Suprapubic skin (tissue), 3 donors: Measurements from ENCODE around the gene CAMK2D.

Experiments
- EP300 ChIP-seq: sonication (generic); formaldehyde crosslinking; IDR thresholded peaks from one replicate; pipeline ENCODE4 v1.6.1; 2017; ENCODE audit warnings: antibody characterized with exemption
- POLR2A ChIP-seq, 2 donors: fragments of 450-650 bp; IDR thresholded peaks; one replicate each; pipeline ENCODE4 v1.6.1; 2017; ENCODE audit warnings: antibody characterized with exemption in 2 of 2, mild to moderate bottlenecking in 2 of 2, moderate library complexity in 2 of 2
- TF ChIP-seq, protein P1 (sequence below), 2 donors: fragments of 200-600 bp in 1 of 2; fragments of 450-650 bp in 1 of 2; sonication (generic) in 1 of 2; IDR thresholded peaks; one replicate each; pipeline ENCODE4 v1.5.1; 2016 to 2019; ENCODE audit warnings: antibody characterized with exemption in 2 of 2, mild to moderate bottlenecking in 1 of 2, moderate library complexity in 1 of 2

DNA sequence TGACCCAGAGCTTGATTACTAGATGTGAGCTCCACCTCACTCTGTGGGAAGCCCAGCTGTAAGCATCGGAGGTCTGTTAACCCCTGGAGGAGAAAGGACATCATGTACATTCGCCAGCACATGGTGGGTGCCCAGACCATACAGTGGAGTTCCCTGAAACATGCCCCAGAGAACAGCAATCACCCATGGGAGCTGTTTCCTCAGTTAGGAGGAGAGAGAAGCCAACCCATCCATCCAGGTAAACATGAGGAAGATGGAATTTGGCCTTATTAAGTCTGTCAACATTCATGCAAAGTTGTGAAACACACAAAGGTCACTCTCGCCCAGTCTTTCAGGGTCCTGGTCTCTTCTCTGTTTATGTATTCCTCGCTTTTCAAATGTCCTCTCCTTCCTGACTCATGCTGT lies 357.4 kb downstream of the CAMK2D start:
- TF ChIP-seq POLR2A (IDR thresholded peaks at IDR 0.05) (no peak), EP300 (no peak)
- TF ChIP-seq, protein P1, sequence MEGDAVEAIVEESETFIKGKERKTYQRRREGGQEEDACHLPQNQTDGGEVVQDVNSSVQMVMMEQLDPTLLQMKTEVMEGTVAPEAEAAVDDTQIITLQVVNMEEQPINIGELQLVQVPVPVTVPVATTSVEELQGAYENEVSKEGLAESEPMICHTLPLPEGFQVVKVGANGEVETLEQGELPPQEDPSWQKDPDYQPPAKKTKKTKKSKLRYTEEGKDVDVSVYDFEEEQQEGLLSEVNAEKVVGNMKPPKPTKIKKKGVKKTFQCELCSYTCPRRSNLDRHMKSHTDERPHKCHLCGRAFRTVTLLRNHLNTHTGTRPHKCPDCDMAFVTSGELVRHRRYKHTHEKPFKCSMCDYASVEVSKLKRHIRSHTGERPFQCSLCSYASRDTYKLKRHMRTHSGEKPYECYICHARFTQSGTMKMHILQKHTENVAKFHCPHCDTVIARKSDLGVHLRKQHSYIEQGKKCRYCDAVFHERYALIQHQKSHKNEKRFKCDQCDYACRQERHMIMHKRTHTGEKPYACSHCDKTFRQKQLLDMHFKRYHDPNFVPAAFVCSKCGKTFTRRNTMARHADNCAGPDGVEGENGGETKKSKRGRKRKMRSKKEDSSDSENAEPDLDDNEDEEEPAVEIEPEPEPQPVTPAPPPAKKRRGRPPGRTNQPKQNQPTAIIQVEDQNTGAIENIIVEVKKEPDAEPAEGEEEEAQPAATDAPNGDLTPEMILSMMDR (IDR thresholded peaks at IDR 0.05) = no peak
